ENCODE data around the gene ZNF780B.

DNA sequence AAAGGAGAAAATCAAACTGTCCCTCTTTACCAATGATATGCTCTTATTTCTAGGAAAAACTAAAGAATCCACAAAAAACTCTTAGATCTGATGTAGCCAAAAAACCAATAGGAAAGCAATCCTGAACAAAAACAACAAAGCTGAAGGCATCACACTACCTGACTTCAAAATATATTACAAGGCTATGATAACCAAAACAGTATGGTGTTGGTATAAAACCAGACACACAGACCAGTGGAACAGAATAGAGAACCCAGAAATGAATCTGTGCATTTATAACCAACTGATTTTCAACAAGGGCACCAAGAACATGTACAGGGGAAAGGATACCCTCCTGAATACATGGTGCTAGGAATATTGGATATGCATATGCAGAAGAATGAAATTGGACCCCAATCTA lies 68.9 kb downstream of the ZNF780B start:
- TF ChIP-seq, protein P1, sequence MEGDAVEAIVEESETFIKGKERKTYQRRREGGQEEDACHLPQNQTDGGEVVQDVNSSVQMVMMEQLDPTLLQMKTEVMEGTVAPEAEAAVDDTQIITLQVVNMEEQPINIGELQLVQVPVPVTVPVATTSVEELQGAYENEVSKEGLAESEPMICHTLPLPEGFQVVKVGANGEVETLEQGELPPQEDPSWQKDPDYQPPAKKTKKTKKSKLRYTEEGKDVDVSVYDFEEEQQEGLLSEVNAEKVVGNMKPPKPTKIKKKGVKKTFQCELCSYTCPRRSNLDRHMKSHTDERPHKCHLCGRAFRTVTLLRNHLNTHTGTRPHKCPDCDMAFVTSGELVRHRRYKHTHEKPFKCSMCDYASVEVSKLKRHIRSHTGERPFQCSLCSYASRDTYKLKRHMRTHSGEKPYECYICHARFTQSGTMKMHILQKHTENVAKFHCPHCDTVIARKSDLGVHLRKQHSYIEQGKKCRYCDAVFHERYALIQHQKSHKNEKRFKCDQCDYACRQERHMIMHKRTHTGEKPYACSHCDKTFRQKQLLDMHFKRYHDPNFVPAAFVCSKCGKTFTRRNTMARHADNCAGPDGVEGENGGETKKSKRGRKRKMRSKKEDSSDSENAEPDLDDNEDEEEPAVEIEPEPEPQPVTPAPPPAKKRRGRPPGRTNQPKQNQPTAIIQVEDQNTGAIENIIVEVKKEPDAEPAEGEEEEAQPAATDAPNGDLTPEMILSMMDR (IDR thresholded peaks at IDR 0.05): no peak
- TF ChIP-seq POLR2AphosphoS5 (IDR thresholded peaks at IDR 0.05) (no peak), POLR2A (IDR thresholded peaks at IDR 0.05) (no peak)
